DND-41 (cell line): Measurements from ENCODE around the gene GNB3.
"Not testable (repeated sequence)": the region's sequence is repeated elsewhere in the genome, so short reads cannot be mapped to it uniquely, and the experiment has no call there.

ENCODE experiments used
- ATAC-seq: fragments of 200-7000 bp; cut with Tn5 transposase; 3 replicates; pipeline ENCODE4 v1.9.1; 2021; ENCODE audit warnings: low read depth; ENCODE audit not compliant: insufficient read depth
- DNase-seq: peaks from one replicate; pipeline ENCODE4 v3.0.0-alpha.2; 2020
- H2AFZ ChIP-seq: 2 replicates; pipeline ENCODE4 v1.6.0; 2012; ENCODE audit warnings: low read depth, low read length
- H3K27ac ChIP-seq: 2 replicates; pipeline ENCODE4 v1.5.1; 2012; ENCODE audit warnings: low read length, inconsistent platforms
- H3K27me3 ChIP-seq: fragments of 200-600 bp; sonication (generic); 2 replicates; pipeline ENCODE4 v1.6.0; 2012; ENCODE audit warnings: low read length, mild to moderate bottlenecking, inconsistent platforms; ENCODE audit not compliant: insufficient read depth, poor library complexity
- H3K36me3 ChIP-seq: 2 replicates; pipeline ENCODE4 v1.5.1; 2012; ENCODE audit warnings: low read length, inconsistent platforms; ENCODE audit not compliant: insufficient read depth
- H3K4me1 ChIP-seq: 2 replicates; pipeline ENCODE4 v1.5.1; 2012; ENCODE audit warnings: mild to moderate bottlenecking, low read length; ENCODE audit not compliant: insufficient read depth
- H3K4me2 ChIP-seq: 2 replicates; pipeline ENCODE4 v1.6.0; 2012; ENCODE audit warnings: mild to moderate bottlenecking, moderate library complexity, low read length, inconsistent platforms; ENCODE audit not compliant: insufficient read depth
- H3K4me3 ChIP-seq, 2 experiments: fragments of 200-600 bp in 1 of 2; shearing (Covaris generic) in 1 of 2; 2 replicates each; pipeline ENCODE4 v1.5.1; 2012 to 2016; ENCODE audit warnings: inconsistent platforms in 2 of 2, low read length in 2 of 2, mild to moderate bottlenecking in 2 of 2, low read depth in 1 of 2, moderate library complexity in 1 of 2
- H3K79me2 ChIP-seq: 2 replicates; pipeline ENCODE4 v1.6.0; 2012; ENCODE audit warnings: low read length, inconsistent platforms; ENCODE audit not compliant: insufficient read depth
- H3K9ac ChIP-seq: 2 replicates; pipeline ENCODE4 v1.6.0; 2012; ENCODE audit warnings: low read depth, mild to moderate bottlenecking, inconsistent platforms, low read length, moderate library complexity
- H3K9me3 ChIP-seq: 2 replicates; pipeline ENCODE4 v1.5.1; 2012; ENCODE audit warnings: low read length, moderate library complexity, mild to moderate bottlenecking, inconsistent platforms; ENCODE audit not compliant: insufficient read depth, severe bottlenecking
- H4K20me1 ChIP-seq: 2 replicates; pipeline ENCODE4 v1.6.0; 2012; ENCODE audit warnings: low read length; ENCODE audit not compliant: insufficient read depth
- EZH2 ChIP-seq: IDR thresholded peaks from 3 replicates; pipeline ENCODE4 v1.6.1; 2012; ENCODE audit warnings: borderline replicate concordance, low read depth, mild to moderate bottlenecking, moderate library complexity, low read length, inconsistent platforms; ENCODE audit not compliant: severe bottlenecking
- TF ChIP-seq, protein P1 (sequence below): IDR thresholded peaks from 2 replicates; pipeline ENCODE4 v1.5.1; 2012; ENCODE audit warnings: borderline replicate concordance, low read length, moderate library complexity, mild to moderate bottlenecking; ENCODE audit not compliant: poor library complexity, severe bottlenecking; ENCODE audit errors: extremely low read depth

The GNB3 gene

DNA sequence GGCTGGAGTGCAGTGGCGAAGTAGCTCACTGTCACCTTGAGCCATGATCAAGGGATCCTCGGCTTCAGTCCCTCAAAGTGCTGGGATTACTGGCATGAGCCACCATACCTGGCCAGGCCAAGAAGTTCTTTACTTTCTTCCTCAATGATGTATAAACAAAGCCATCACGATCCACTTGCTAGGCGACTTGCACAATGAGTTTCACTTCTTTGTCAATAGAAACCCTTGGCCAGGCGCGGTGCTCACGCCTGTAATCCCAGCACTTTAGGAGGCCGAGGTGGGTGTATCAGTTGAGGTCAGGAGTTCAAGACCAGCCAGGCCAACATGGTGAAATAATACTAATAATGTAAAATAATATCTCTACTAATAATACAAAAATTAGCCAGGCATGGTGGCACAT is 46.7 kb downstream of the GNB3 start:
- Histone ChIP-seq H3K36me3 (peaks cover 23% of the 10 kb centered on the region), H2AFZ (no peak overlapping the region), H3K4me1 (peaks cover 20% of the 10 kb centered on the region), H3K79me2 (peaks cover 6% of the 10 kb centered on the region; the same call in 1 of the 2 replicates), H4K20me1 (no peaks in the 10 kb centered on the region), H3K9me3 (no peaks in the 10 kb centered on the region), H3K9ac (no peak overlapping the region), H3K4me2 (no peak overlapping the region), H3K27ac (no peak overlapping the region), H3K27me3 (no peaks in the 10 kb centered on the region), H3K4me3 (no peak overlapping the region)
- ATAC-seq (no peak), DNase-seq (no peak)
- TF ChIP-seq, protein P1, sequence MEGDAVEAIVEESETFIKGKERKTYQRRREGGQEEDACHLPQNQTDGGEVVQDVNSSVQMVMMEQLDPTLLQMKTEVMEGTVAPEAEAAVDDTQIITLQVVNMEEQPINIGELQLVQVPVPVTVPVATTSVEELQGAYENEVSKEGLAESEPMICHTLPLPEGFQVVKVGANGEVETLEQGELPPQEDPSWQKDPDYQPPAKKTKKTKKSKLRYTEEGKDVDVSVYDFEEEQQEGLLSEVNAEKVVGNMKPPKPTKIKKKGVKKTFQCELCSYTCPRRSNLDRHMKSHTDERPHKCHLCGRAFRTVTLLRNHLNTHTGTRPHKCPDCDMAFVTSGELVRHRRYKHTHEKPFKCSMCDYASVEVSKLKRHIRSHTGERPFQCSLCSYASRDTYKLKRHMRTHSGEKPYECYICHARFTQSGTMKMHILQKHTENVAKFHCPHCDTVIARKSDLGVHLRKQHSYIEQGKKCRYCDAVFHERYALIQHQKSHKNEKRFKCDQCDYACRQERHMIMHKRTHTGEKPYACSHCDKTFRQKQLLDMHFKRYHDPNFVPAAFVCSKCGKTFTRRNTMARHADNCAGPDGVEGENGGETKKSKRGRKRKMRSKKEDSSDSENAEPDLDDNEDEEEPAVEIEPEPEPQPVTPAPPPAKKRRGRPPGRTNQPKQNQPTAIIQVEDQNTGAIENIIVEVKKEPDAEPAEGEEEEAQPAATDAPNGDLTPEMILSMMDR: no peak

DNA sequence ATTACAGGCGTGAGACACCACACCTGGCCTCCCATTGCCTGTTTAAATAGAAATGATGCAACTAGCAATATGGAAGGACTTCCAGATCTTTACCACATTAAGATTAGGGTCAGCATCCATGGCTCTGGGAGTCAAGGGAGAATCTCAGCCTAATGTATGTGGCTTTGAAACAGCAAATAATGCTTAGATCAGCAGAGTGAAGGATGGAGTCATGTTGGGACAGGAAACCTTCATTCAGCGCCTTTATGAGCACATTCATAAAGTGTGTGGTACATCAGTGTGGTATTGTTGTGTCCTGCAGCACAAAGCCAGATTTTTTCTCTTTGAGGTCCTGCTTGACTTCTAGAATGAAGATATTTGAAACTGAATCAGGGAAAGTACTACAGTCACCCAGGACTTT is 47.6 kb downstream of the GNB3 start:
- Histone ChIP-seq H3K27me3 (no peaks in the 10 kb centered on the region), H3K9me3 (no peaks in the 10 kb centered on the region), H3K9ac (no peak overlapping the region), H3K4me1 (peaks cover 23% of the 10 kb centered on the region), H2AFZ (no peak overlapping the region), H3K79me2 (peaks cover 6% of the 10 kb centered on the region; the same call in 1 of the 2 replicates), H4K20me1 (no peaks in the 10 kb centered on the region), H3K4me3 (no peak overlapping the region), H3K4me2 (no peak overlapping the region), H3K27ac (no peak overlapping the region), H3K36me3 (peaks cover 23% of the 10 kb centered on the region)
- ATAC-seq: no peak
- no peak for TF ChIP-seq EZH2
- TF ChIP-seq, protein P1: no peak
- DNase-seq: no peak

DNA sequence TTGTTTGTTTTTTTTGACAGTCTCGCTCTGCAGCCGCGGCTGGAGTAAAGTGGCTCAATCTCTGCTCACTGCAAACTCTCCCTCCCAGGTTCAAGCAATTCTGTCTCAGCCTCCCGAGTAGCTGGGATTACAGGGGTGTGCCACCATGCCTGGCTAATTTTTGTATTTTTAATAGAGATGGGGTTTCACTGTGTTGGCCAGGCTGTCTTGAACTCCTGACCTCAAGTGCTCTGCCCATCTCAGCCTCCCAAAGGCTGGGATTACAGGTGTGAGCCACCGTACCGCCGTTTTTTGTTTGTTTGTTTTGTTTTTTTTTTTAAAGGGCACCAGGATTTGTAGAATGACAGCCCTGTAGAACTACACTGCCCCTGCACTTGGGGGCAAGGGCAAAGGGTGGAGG is 48.1 kb downstream of the GNB3 start:
- H3K27me3 ChIP-seq, ATAC-seq, H2AFZ ChIP-seq, H3K9me3 ChIP-seq, H4K20me1 ChIP-seq, H3K79me2 ChIP-seq, H3K27ac ChIP-seq, H3K4me2 ChIP-seq, H3K9ac ChIP-seq, DNase-seq, H3K4me3 ChIP-seq: not testable (repeated sequence)
- Histone ChIP-seq H3K4me1 (peaks cover 23% of the 10 kb centered on the region), H3K36me3 (peaks cover 20% of the 10 kb centered on the region)

DNA sequence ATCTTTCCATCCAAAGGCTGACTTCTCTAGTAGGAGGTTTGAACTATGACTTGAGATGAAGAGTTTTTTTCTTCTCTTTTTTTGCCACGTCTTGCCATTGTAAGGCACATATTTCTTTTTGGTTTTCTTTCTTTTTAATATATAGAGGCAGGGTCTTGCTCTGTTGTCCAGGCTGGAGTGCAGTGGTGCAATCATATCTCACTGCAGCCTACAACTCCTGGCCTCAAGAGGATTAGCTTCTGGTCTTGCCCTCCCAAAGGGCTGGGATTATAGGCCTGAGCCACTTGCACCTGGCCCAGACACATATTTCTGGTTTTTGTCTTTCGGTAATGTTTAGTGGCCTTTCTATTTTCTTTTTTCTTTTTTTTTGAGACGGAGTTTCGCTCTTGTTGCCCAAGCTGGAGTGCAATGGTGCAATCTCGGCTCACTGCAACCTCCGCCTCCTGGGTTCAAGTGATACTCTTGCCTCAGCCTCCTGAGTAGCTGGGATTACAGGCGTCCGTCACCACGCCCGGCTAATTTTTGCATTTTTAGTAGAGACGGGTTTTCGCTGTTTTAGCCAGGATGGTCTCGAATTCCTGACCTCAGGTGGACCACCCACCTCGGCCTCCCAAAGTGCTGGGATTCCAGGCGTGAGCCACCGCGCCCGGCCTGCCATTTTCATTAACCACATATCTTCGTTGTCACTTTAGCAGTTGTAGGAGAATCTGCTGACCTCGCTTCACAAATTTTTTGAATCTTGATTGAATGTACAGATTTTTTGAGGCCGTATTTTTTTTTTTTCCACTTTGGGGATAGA is 49.2 kb downstream of the GNB3 start:
- H3K4me1 ChIP-seq: peaks cover 23% of the 10 kb centered on the region
- H3K36me3 ChIP-seq, H3K9me3 ChIP-seq, H3K27me3 ChIP-seq, DNase-seq, H4K20me1 ChIP-seq, ATAC-seq, H3K79me2 ChIP-seq: not testable (repeated sequence)
- H3K4me3 ChIP-seq: peak overlapping the region in 1 of 2 experiments; percentile 51; a peak in 2 of 4 replicates
- peak overlapping the region; percentile 59 for H3K4me2 ChIP-seq
- peak overlapping the region; percentile 59 for H2AFZ ChIP-seq
- H3K27ac ChIP-seq: peak overlapping the region; percentile 91
- peak overlapping the region; percentile 90 for H3K9ac ChIP-seq
